Liver (tissue), 9 donors: ENCODE measurements around the gene FNDC8. TPM values are rescaled to one million over a fixed set of nuclear protein-coding genes. Genes with fewer than 3 reads are reported as not detected.

Experiments used
- DNase-seq: peaks from one replicate; pipeline ENCODE4 v3.0.0-alpha.2; 2017; ENCODE audit warnings: low spot score
- H3K27ac ChIP-seq, 2 donors: one replicate each; pipeline ENCODE4 v1.7.0; 2013; ENCODE audit warnings: inconsistent platforms in 2 of 2, low read length in 2 of 2, control low read depth in 1 of 2, low read depth in 1 of 2, mild to moderate bottlenecking in 1 of 2
- H3K27me3 ChIP-seq, 4 donors: one replicate each; pipeline versions ENCODE4 v1.6.1 to v1.7.0; 2013; ENCODE audit warnings: low read length in 3 of 4, inconsistent platforms in 1 of 4, mild to moderate bottlenecking in 1 of 4, moderate library complexity in 1 of 4; ENCODE audit not compliant: control insufficient read depth in 4 of 4, insufficient read depth in 4 of 4
- H3K36me3 ChIP-seq, 4 donors: one replicate each; pipeline versions ENCODE4 v1.6.1 to v1.7.0; 2013; ENCODE audit warnings: low read length in 3 of 4, mild to moderate bottlenecking in 3 of 4, low read depth in 1 of 4, moderate library complexity in 1 of 4; ENCODE audit not compliant: control insufficient read depth in 4 of 4, insufficient read depth in 3 of 4
- H3K4me1 ChIP-seq, 4 donors: one replicate each; pipeline versions ENCODE4 v1.6.1 to v1.7.0; 2013; ENCODE audit warnings: low read length in 3 of 4, mild to moderate bottlenecking in 3 of 4, moderate library complexity in 1 of 4; ENCODE audit not compliant: control insufficient read depth in 4 of 4, insufficient read depth in 4 of 4
- H3K4me3 ChIP-seq, 3 donors: one replicate each; pipeline versions ENCODE4 v1.6.1 to v1.7.0; 2013; ENCODE audit warnings: low read length in 3 of 3, control low read depth in 1 of 3, low read depth in 1 of 3, mild to moderate bottlenecking in 1 of 3
- H3K9ac ChIP-seq, 2 donors: one replicate each; pipeline ENCODE4 v1.7.0; 2013; ENCODE audit warnings: low read length in 2 of 2, mild to moderate bottlenecking in 2 of 2, moderate library complexity in 2 of 2, control low read depth in 1 of 2, low read depth in 1 of 2
- H3K9me3 ChIP-seq, 4 donors: one replicate each; pipeline versions ENCODE4 v1.6.1 to v1.7.0; 2013; ENCODE audit warnings: low read length in 3 of 4; ENCODE audit not compliant: control insufficient read depth in 4 of 4
- ATF3 ChIP-seq: IDR thresholded peaks from 2 replicates; pipeline ENCODE4 v1.6.1; 2016; ENCODE audit warnings: antibody characterized with exemption
- CTCF ChIP-seq: fragments of 150-350 bp; IDR thresholded peaks from 2 replicates; pipeline ENCODE4 v1.5.1; 2017; ENCODE audit warnings: improper control_type of control experiment, low read depth, low read length; ENCODE audit not compliant: missing input control
- EGR1 ChIP-seq, 2 donors: IDR thresholded peaks; 2 replicates each; pipeline ENCODE4 v1.6.1; 2016 to 2018; ENCODE audit warnings: antibody characterized with exemption in 2 of 2, low read depth in 2 of 2
- FOXA1 ChIP-seq: IDR thresholded peaks from 2 replicates; pipeline ENCODE4 v1.6.1; 2016; ENCODE audit warnings: antibody characterized with exemption
- FOXA2 ChIP-seq: IDR thresholded peaks from 2 replicates; pipeline ENCODE4 v1.6.1; 2016; ENCODE audit warnings: antibody characterized with exemption
- GABPA ChIP-seq, 2 donors: IDR thresholded peaks in 1 of 2; conservative IDR thresholded peaks in 1 of 2; 2 replicates each; pipeline ENCODE4 v1.6.1; 2016; ENCODE audit warnings: antibody characterized with exemption in 2 of 2, mild to moderate bottlenecking in 1 of 2, moderate library complexity in 1 of 2
- HNF4A ChIP-seq, 2 donors: conservative IDR thresholded peaks; 2 replicates each; pipeline ENCODE4 v1.6.1; 2016; ENCODE audit warnings: antibody characterized with exemption in 2 of 2, mild to moderate bottlenecking in 2 of 2
- HNF4G ChIP-seq: IDR thresholded peaks from 2 replicates; pipeline ENCODE4 v1.6.1; 2016; ENCODE audit warnings: antibody characterized with exemption
- JUND ChIP-seq, 2 donors: IDR thresholded peaks; 2 replicates each; pipeline ENCODE4 v1.6.1; 2016; ENCODE audit warnings: antibody characterized with exemption in 2 of 2
- MAX ChIP-seq: IDR thresholded peaks from 2 replicates; pipeline ENCODE4 v1.6.1; 2016; ENCODE audit warnings: antibody characterized with exemption
- NR2F2 ChIP-seq: IDR thresholded peaks from 2 replicates; pipeline ENCODE4 v1.6.1; 2016; ENCODE audit warnings: antibody characterized with exemption
- RAD21 ChIP-seq, 2 donors: IDR thresholded peaks; 2 replicates each; pipeline ENCODE4 v1.6.1; 2016; ENCODE audit warnings: antibody characterized with exemption in 2 of 2, mild to moderate bottlenecking in 2 of 2
- REST ChIP-seq: IDR thresholded peaks from 2 replicates; pipeline ENCODE4 v1.6.1; 2016; ENCODE audit warnings: antibody characterized with exemption, mild to moderate bottlenecking
- RXRA ChIP-seq, 2 donors: IDR thresholded peaks; 2 replicates each; pipeline ENCODE4 v1.6.1; 2017 to 2018; ENCODE audit warnings: antibody characterized with exemption in 2 of 2, mild to moderate bottlenecking in 1 of 2
- SP1 ChIP-seq: IDR thresholded peaks from 2 replicates; pipeline ENCODE4 v1.6.1; 2018; ENCODE audit warnings: antibody characterized with exemption, mild to moderate bottlenecking
- TAF1 ChIP-seq: conservative IDR thresholded peaks from 2 replicates; pipeline ENCODE4 v1.6.1; 2016; ENCODE audit warnings: antibody characterized with exemption, mild to moderate bottlenecking
- YY1 ChIP-seq: IDR thresholded peaks from 2 replicates; pipeline ENCODE4 v1.6.1; 2016; ENCODE audit warnings: antibody characterized with exemption, mild to moderate bottlenecking
- ZBTB33 ChIP-seq: IDR thresholded peaks from 2 replicates; pipeline ENCODE4 v1.6.1; 2016; ENCODE audit warnings: antibody characterized with exemption
- WGBS: extraction: QIAGEN DNeasy Blood & Tissue Kit; methylation state at CpG from one replicate; pipeline ENCODE4 v1.1.7; 2013; 5-methylcytosine and 5-hydroxymethylcytosine counted together
- polyA plus RNA-seq, 2 donors: library from polyadenylated mRNA; stranded (reverse) in 1 of 2; unstranded in 1 of 2; fragments of 200-250 nt in 1 of 2; fragments of >200 nt in 1 of 2; fragmentation: Nextera tagmentation in 1 of 2; extraction: Ambion mirVana in 1 of 2; gene quantifications; one replicate each; pipeline versions ENCODE4 v1.2.1 to v1.2.3, GENCODE V29; 2013 to 2015
- total RNA-seq, 2 donors: library from RNA; depleted of rRNA; stranded (reverse); fragments of >200 nt; gene quantifications; one replicate each; pipeline ENCODE4 v1.2.3, GENCODE V29; 2014
- donor health status: healthy.
- donor health status: healthy.
- donor health status: healthy.
- donor health status: healthy.
- donor health status: healthy.

Gene FNDC8
- total and polyA plus RNA-seq, 4 donors = not detected

GRCh38 chr17:35094902-35095301, 26.5 kb upstream of the FNDC8 start:
- no peak for DNase-seq
- no peak overlapping the region for H3K4me3 ChIP-seq
- no peaks in the 10 kb centered on the region for H3K9me3 ChIP-seq
- H3K27ac ChIP-seq = no peak overlapping the region
- peaks cover 0 to 6% (median under 1%) of the 10 kb centered on the region in 4 donors for H3K36me3 ChIP-seq
- no peaks in the 10 kb centered on the region for H3K27me3 ChIP-seq
- TF ChIP-seq SP1 = no peak
- no peak for TF ChIP-seq EGR1 (IDR thresholded peaks at IDR 0.05; ENCODE audit: low read depth in 2 of 2)
- TF ChIP-seq REST = no peak
- TF ChIP-seq ZBTB33 = no peak
- no peak for TF ChIP-seq RXRA (IDR thresholded peaks at IDR 0.05)
- no peak for TF ChIP-seq TAF1
- TF ChIP-seq GABPA (IDR thresholded peaks at IDR 0.05 in 1 of 2, conservative IDR thresholded peaks at IDR 0.05 in 1 of 2) = no peak
- no peak for TF ChIP-seq RAD21 (IDR thresholded peaks at IDR 0.05)
- no peak overlapping the region for H3K9ac ChIP-seq
- WGBS = 87% methylated on average over 2 of the region's 2 CpGs
- peaks cover 0 to 1% (median 0%) of the 10 kb centered on the region in 4 donors for H3K4me1 ChIP-seq

GRCh38 chr17:35095741-35096140, 25.7 kb upstream of the FNDC8 start:
- no peak for DNase-seq
- TF ChIP-seq TAF1 (no peak), ZBTB33 (no peak), JUND (IDR thresholded peaks at IDR 0.05) (no peak), NR2F2 (no peak), MAX (no peak), REST (no peak), ATF3 (no peak), EGR1 (IDR thresholded peaks at IDR 0.05; ENCODE audit: low read depth in 2 of 2) (no peak), GABPA (IDR thresholded peaks at IDR 0.05 in 1 of 2, conservative IDR thresholded peaks at IDR 0.05 in 1 of 2) (no peak), CTCF (no peak), SP1 (no peak), RXRA (IDR thresholded peaks at IDR 0.05) (no peak), FOXA2 (no peak), HNF4G (no peak), YY1 (no peak), RAD21 (IDR thresholded peaks at IDR 0.05) (no peak), FOXA1 (no peak), HNF4A (conservative IDR thresholded peaks at IDR 0.05) (no peak)
- Histone ChIP-seq H3K36me3 (peaks cover 0 to 15% (median 4%) of the 10 kb centered on the region in 4 donors), H3K9me3 (no peaks in the 10 kb centered on the region), H3K9ac (no peak overlapping the region), H3K27ac (no peak overlapping the region), H3K4me1 (no peaks in the 10 kb centered on the region), H3K27me3 (no peaks in the 10 kb centered on the region), H3K4me3 (no peak overlapping the region)
- WGBS = 100% methylated on average over 1 of the region's 1 CpG
